Gastrocnemius medialis (tissue), 4 donors: ENCODE data around the gene AMH. TPM values are rescaled to one million over a fixed set of nuclear protein-coding genes. Genes with fewer than 3 reads are reported as not detected.
A peak's percentile ranks its signal among the peaks of the same experiment; 100 is the strongest.

Experiments
- ATAC-seq, 2 donors: fragments of 150-250 bp; one replicate each; pipeline ENCODE4 v1.9.1; 2016
- DNase-seq, 2 donors: peaks; one replicate each; pipeline ENCODE4 v3.0.0-alpha.2; 2019
- H3K27ac ChIP-seq, 4 donors: fragments of 200-600 bp; sonication (generic); 1 replicate in 1 of 4; 2 replicates in 3 of 4; pipeline ENCODE4 v1.5.1; 2016 to 2018; ENCODE audit warnings: mild to moderate bottlenecking in 2 of 4, moderate library complexity in 1 of 4
- H3K27me3 ChIP-seq, 3 donors: fragments of 200-600 bp; sonication (generic) in 2 of 3; 1 replicate in 1 of 3; 2 replicates in 2 of 3; pipeline versions ENCODE4 v1.5.1 to v1.6.0; 2016 to 2019; ENCODE audit warnings: mild to moderate bottlenecking in 1 of 3, moderate library complexity in 1 of 3
- H3K36me3 ChIP-seq, 2 donors: fragments of 200-600 bp; sonication (generic) in 1 of 2; one replicate each; pipeline ENCODE4 v1.5.1; 2017 to 2018
- H3K4me1 ChIP-seq, 2 donors: fragments of 200-600 bp; sonication (generic) in 1 of 2; one replicate each; pipeline ENCODE4 v1.5.1; 2016 to 2017; ENCODE audit warnings: mild to moderate bottlenecking in 2 of 2
- H3K4me3 ChIP-seq, 4 donors: fragments of 200-600 bp; sonication (generic) in 3 of 4; 1 replicate in 1 of 4; 2 replicates in 3 of 4; pipeline ENCODE4 v1.5.1; 2016 to 2019; ENCODE audit warnings: mild to moderate bottlenecking in 2 of 4
- H3K9me3 ChIP-seq, 3 donors: fragments of 200-600 bp; sonication (generic) in 2 of 3; 1 replicate in 1 of 3; 2 replicates in 2 of 3; pipeline ENCODE4 v1.5.1; 2016 to 2019
- POLR2A ChIP-seq, 2 donors: fragments of 450-650 bp; IDR thresholded peaks; one replicate each; pipeline ENCODE4 v1.6.1; 2017; ENCODE audit warnings: antibody characterized with exemption in 2 of 2, mild to moderate bottlenecking in 2 of 2, moderate library complexity in 2 of 2
- in situ Hi-C, 4 donors: fragments of 200-750 bp; cut with MboI; loops; one replicate each; pipeline versions ENCODE4 v1.15.0 to v1.8.0; 2017; ENCODE audit warnings: low sequenced_read_pairs in 4 of 4
- intact Hi-C: fragments of 100-400 bp; cut with DNase I; formaldehyde crosslinking; loops from one replicate; pipeline ENCODE4 v1.15.1; 2023; ENCODE audit warnings: low total_unique reads
- total RNA-seq, 4 donors: library from RNA; depleted of rRNA; stranded (reverse); fragments of >200 nt; gene quantifications; one replicate each; pipeline versions ENCODE4 v1.1.0 to v1.2.3, GENCODE V29; 2016
- TF ChIP-seq, protein P1 (sequence below), 5 experiments: fragments of 450-650 bp in 3 of 5; fragments of 200-600 bp in 2 of 5; sonication (generic) in 2 of 5; IDR thresholded peaks in 4 of 5; conservative IDR thresholded peaks in 1 of 5; 1 replicate in 4 of 5; 2 replicates in 1 of 5; pipeline ENCODE4 v1.5.1; 2016 to 2019; ENCODE audit warnings: antibody characterized with exemption in 5 of 5, mild to moderate bottlenecking in 3 of 5, moderate library complexity in 3 of 5

The AMH gene
- total RNA-seq, 4 donors from 2014 or later: 0.80 to 3.9 (median 1.2) TPM

DNA sequence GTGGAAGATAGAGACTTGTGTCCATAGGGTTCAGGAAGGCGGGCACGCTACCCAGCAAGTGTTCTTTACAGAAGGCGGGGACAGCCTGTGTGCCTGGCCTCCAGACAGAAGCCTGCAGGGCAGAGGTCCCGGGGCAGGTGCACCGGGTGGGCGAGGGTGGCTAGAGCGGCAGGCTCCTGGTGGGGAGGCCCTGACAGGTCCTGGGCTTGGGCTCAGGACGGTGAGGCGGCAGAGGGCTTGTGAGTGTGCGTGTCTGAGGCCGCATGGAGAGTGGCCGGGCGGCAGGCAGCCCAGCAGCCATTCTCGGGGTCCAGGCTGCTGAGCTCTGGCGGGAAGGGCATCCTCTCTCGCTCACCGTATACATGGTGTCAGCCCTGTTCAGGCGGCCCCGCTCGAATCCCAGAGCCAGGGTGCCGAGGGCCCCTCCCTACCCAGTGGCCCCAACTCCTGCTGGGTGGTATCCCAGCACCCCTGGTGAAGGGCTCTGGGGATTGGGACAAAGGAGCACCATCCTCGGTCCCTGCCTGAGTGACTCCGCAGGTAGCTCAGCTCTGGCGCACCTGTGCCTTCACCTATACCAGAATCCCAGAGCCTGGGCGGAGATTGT lies 3.0 kb upstream of the AMH start:
- no peak for TF ChIP-seq POLR2A (IDR thresholded peaks at IDR 0.05)
- TF ChIP-seq, protein P1, sequence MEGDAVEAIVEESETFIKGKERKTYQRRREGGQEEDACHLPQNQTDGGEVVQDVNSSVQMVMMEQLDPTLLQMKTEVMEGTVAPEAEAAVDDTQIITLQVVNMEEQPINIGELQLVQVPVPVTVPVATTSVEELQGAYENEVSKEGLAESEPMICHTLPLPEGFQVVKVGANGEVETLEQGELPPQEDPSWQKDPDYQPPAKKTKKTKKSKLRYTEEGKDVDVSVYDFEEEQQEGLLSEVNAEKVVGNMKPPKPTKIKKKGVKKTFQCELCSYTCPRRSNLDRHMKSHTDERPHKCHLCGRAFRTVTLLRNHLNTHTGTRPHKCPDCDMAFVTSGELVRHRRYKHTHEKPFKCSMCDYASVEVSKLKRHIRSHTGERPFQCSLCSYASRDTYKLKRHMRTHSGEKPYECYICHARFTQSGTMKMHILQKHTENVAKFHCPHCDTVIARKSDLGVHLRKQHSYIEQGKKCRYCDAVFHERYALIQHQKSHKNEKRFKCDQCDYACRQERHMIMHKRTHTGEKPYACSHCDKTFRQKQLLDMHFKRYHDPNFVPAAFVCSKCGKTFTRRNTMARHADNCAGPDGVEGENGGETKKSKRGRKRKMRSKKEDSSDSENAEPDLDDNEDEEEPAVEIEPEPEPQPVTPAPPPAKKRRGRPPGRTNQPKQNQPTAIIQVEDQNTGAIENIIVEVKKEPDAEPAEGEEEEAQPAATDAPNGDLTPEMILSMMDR (IDR thresholded peaks at IDR 0.05 in 4 of 5, conservative IDR thresholded peaks at IDR 0.05 in 1 of 5): no peak
- ATAC-seq (no peak), DNase-seq (no peak)
- intact Hi-C loops: no loop called here
- in situ Hi-C loops: no loop called here
- Histone ChIP-seq H3K4me3 (no peak overlapping the region), H3K4me1 (peaks cover 14 to 51% of the 10 kb centered on the region in 2 donors), H3K36me3 (peaks cover 0 to 51% of the 10 kb centered on the region in 2 donors), H3K9me3 (no peaks in the 10 kb centered on the region), H3K27ac (no peak overlapping the region), H3K27me3 (no peaks in the 10 kb centered on the region)

DNA sequence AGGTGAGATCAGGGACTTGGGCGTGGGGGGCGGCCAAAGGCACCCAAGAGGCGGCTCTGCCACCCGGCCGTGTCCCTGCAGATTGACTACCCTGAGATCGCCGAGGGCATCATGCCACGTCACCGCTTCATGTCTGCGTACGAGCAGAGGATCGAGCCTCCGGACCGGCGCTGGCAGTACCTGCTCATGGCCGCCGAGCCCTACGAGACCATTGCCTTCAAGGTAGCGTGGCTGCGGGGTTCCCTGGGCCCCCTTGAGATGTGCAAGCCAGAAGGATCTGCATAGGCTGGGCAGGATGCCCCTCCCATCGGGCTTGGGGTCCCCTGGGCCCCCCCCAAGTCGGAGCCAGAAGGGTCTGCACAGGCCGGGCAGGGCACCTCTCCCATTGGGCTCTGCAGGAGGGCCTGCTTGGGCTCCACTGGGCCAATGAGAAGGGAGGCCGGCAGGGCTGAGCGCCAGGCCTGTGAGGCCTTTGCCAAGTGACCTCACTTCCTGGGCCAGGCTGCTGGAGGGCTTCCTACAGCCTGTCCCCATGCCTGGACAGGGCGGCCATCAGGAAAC lies 2.2 kb upstream of the AMH start:
- H3K9me3 ChIP-seq: no peaks in the 10 kb centered on the region
- H3K4me1 ChIP-seq: peaks cover 9 to 44% of the 10 kb centered on the region in 2 donors
- in situ Hi-C loops: no loop called here

DNA sequence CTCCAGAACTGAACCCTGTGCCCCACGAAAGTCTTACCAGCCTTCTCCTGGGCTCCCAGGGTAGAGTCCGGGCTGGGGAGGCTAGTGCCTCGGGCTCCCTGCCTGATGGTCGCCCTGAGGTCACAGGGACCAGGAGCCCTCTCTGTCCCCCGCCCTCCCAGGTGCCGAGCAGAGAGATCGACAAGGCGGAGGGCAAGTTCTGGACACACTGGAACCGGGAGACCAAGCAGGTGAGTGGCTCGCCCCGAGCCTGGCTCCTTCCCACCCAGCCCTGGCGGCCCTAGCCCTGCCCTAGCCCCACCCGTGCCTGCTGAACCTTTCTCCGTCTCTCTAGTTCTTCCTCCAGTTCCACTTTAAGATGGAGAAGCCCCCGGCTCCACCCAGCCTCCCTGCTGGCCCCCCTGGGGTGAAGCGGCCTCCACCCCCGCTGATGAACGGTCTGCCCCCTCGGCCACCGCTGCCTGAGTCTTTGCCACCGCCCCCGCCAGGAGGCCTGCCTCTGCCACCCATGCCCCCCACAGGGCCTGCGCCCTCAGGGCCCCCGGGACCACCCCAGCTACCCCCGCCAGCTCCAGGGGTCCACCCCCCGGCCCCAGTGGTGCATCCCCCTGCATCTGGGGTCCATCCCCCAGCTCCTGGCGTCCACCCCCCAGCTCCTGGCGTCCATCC lies 1.6 kb upstream of the AMH start:
- in situ Hi-C loops: no loop called here
- Histone ChIP-seq H3K27me3 (no peaks in the 10 kb centered on the region), H3K9me3 (no peaks in the 10 kb centered on the region), H3K4me3 (no peak overlapping the region), H3K36me3 (peaks cover 0 to 51% of the 10 kb centered on the region in 2 donors), H3K27ac (peak overlapping the region; percentile 58 to 86 (median 75)), H3K4me1 (peaks cover 9 to 41% of the 10 kb centered on the region in 2 donors)
- ATAC-seq: peak; percentile 10 to 13
- intact Hi-C loops: no loop called here
- no peak for DNase-seq
- TF ChIP-seq, protein P1 (IDR thresholded peaks at IDR 0.05 in 4 of 5, conservative IDR thresholded peaks at IDR 0.05 in 1 of 5): no peak
- TF ChIP-seq POLR2A (IDR thresholded peaks at IDR 0.05): no peak

More for the DNA sequence above, 2.2 kb upstream of the AMH start:
- Histone ChIP-seq H3K27me3 (no peaks in the 10 kb centered on the region), H3K36me3 (peaks cover 0 to 51% of the 10 kb centered on the region in 2 donors), H3K4me3 (no peak overlapping the region), H3K27ac (peak overlapping the region; percentile 58 to 86 (median 75))
- TF ChIP-seq, protein P1 (IDR thresholded peaks at IDR 0.05 in 4 of 5, conservative IDR thresholded peaks at IDR 0.05 in 1 of 5): no peak
- no peak for TF ChIP-seq POLR2A (IDR thresholded peaks at IDR 0.05)
- intact Hi-C loops: no loop called here
- DNase-seq: peak in 1 of 2 donors; percentile 79
- ATAC-seq: peak; percentile 29 to 34

DNA sequence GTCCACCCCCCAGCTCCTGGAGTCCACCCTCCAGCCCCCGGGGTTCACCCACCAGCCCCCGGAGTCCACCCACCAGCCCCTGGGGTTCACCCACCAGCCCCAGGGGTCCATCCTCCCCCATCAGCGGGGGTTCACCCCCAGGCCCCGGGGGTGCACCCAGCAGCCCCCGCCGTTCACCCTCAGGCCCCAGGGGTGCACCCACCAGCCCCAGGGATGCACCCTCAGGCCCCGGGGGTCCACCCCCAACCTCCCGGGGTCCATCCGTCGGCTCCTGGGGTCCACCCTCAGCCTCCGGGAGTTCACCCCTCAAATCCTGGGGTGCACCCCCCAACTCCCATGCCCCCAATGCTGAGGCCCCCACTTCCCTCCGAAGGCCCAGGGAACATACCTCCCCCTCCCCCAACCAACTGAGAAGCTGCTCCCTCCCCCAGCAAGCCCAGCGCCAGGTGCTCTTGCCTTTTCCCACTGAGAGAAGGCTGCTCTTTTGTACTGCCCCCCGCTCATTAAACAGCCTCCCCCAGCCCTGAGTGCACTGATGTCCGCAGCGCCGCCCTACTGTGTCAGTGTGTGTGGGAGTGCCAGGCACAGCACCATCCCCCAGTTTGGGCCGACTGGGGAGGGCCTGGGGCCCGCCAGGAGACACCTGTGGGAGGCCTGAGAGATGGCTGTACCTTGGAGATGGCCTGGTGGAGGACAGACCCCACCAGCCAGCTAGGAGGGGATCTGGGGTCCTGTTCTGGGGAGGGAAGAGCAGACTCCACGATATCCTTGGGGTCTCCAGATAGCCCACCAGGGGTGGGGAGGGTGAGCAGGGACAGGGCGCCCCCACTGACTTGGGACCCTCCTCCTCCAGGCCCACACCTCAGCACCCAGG lies 750 bp upstream of the AMH start:
- Histone ChIP-seq H3K27me3 (no peaks in the 10 kb centered on the region), H3K4me3 (no peak overlapping the region), H3K36me3 (peaks cover 0 to 48% of the 10 kb centered on the region in 2 donors), H3K27ac (peak overlapping the region in 3 of 4 donors; percentile 35 to 86 (median 82)), H3K4me1 (peaks cover 14 to 42% of the 10 kb centered on the region in 2 donors), H3K9me3 (no peaks in the 10 kb centered on the region)
- TF ChIP-seq POLR2A (IDR thresholded peaks at IDR 0.05): no peak
- TF ChIP-seq, protein P1 (IDR thresholded peaks at IDR 0.05 in 4 of 5, conservative IDR thresholded peaks at IDR 0.05 in 1 of 5): no peak
- in situ Hi-C loops (no loop called here), intact Hi-C loops (no loop called here)
- no peak for DNase-seq
- no peak for ATAC-seq
